Stomach smooth muscle (tissue), 2 donors: ENCODE measurements around the gene HUWE1.

ENCODE experiments used
- H3K27ac ChIP-seq: one replicate; pipeline ENCODE4 v1.7.0; 2013; ENCODE audit warnings: mild to moderate bottlenecking, low read length, inconsistent platforms
- H3K27me3 ChIP-seq, 2 donors: one replicate each; pipeline ENCODE4 v1.7.0; 2013; ENCODE audit warnings: low read length in 2 of 2; ENCODE audit not compliant: insufficient read depth in 2 of 2, control insufficient read depth in 1 of 2
- H3K36me3 ChIP-seq, 2 donors: one replicate each; pipeline ENCODE4 v1.7.0; 2013; ENCODE audit warnings: low read length in 2 of 2; ENCODE audit not compliant: control insufficient read depth in 2 of 2, insufficient read depth in 2 of 2
- H3K4me1 ChIP-seq: one replicate; pipeline ENCODE4 v1.7.0; 2013; ENCODE audit warnings: low read length; ENCODE audit not compliant: control insufficient read depth, insufficient read depth
- H3K4me3 ChIP-seq, 2 donors: one replicate each; pipeline ENCODE4 v1.7.0; 2013; ENCODE audit warnings: low read length in 2 of 2
- H3K9ac ChIP-seq, 2 donors: one replicate each; pipeline ENCODE4 v1.7.0; 2013; ENCODE audit warnings: low read length in 2 of 2, mild to moderate bottlenecking in 1 of 2
- H3K9me3 ChIP-seq, 2 donors: one replicate each; pipeline ENCODE4 v1.7.0; 2013; ENCODE audit warnings: low read length in 2 of 2; ENCODE audit not compliant: control insufficient read depth in 2 of 2
- donor health status: healthy.
- donor health status: Pancreatic carcinoma.

Gene HUWE1

DNA sequence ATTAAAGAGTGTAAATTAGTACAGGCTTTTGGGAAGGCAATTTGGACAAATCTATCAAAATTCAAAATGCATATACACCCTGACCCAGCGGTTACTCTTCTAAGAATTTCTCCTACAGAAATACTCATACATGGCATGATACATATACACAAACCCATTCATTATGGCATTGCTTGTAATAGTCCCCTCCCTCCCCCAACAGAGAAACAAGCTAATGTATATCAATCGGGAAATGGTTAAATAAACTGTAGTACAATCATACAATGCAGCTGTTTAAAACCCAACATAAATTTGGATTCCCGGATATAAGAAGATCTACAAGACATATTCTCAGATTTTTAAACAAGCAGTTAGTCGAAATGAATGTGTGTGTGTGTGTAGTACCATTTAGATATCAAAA, 808 bp downstream of the HUWE1 start:
- peaks cover 13% of the 10 kb centered on the region for H3K4me1 ChIP-seq
- H3K4me3 ChIP-seq: peak overlapping the region; percentile 57 to 77
- H3K27ac ChIP-seq: peak overlapping the region; percentile 80
- H3K36me3 ChIP-seq: peaks cover 0 to 4% of the 10 kb centered on the region in 2 donors
- H3K27me3 ChIP-seq: no peaks in the 10 kb centered on the region
- H3K9ac ChIP-seq: peak overlapping the region; percentile 13 to 59
- H3K9me3 ChIP-seq: no peaks in the 10 kb centered on the region

DNA sequence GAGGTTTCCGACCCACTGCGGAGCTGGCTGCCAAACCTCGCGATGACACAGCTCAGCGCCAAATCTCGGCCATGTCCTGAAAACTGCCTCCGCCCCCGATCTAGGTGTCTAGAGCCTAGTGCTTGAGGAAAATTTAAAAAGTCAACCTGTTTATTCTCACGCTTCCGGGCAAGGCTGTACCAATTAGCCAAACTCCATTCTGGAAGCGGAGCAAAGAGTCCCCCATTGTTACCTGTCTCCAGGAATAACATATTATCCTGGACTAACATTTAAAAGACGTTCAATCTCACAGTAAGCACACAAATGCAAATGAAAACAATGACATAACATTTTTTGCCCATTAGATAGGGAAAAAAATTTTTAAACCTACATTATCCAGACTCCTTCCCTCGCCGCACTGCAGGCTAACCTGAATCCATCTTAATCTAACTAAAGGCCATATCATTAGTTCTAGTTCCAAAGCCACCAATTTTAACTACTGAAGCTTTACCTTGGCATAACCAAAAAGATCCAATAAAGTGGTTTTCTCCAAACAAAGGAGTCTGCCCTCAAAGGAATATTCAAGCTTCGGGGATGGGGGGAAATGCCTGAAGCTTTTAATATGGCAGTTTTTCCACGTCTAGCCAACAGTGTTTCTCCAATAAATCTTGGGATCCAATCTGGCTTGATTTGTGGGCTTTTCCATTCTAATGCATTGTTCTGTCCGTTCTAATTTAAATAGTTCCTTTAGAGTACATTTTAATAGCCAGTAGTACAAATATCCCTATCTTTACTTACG, 1.9 kb downstream of the HUWE1 start:
- Histone ChIP-seq H3K9me3 (no peaks in the 10 kb centered on the region), H3K36me3 (peaks cover 2 to 4% of the 10 kb centered on the region in 2 donors), H3K27me3 (no peaks in the 10 kb centered on the region), H3K4me3 (peak overlapping the region; percentile 70 to 79), H3K27ac (peak overlapping the region; percentile 86), H3K4me1 (peaks cover 13% of the 10 kb centered on the region), H3K9ac (peak overlapping the region; percentile 72 to 74)

DNA sequence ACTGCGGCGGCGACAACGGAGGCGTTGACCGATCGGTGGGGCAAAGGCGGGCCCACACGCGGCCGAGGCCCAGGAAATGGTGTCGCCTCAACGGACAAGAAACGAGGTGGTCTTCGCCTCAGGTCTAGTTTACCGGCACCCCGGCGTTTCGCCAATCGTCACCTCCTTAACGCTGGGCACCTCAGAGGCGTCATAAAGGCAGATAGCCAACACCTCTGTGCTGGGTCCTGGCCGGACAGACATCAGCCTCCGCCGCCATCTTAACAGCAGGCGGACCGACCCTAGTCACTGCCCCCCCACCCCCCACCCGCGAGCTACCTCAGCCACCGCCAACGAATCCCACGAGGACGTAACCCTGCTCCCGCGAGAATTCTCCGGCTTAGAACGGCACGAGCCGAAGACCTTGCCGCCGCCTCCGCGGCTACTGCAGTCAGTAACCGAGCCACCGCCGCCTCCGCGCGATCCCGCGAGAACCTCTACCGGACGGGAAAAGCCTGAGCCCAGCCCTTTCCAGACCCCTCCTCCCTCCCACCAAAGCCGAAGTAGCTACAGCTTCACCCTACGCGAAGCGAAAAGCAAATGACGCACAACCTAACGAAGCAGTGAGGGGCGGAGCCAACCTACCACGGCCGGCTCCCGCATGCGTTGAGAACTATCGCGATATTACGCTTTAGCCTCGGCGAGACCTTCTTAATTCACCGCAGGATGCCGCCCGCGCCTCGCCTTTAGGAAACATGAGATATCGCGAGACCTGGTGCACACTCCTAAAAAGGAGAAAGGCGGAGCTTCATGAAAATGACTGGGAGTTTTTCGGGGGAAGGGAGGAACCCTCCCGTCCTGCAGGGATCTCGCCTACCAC, 2.7 kb downstream of the HUWE1 start:
- peaks cover 5 to 6% of the 10 kb centered on the region in 2 donors for H3K36me3 ChIP-seq
- H3K27me3 ChIP-seq: no peaks in the 10 kb centered on the region
- peaks cover 13% of the 10 kb centered on the region for H3K4me1 ChIP-seq
- no peaks in the 10 kb centered on the region for H3K9me3 ChIP-seq
- peak overlapping the region; percentile 79 to 80 for H3K4me3 ChIP-seq
- peak overlapping the region; percentile 92 for H3K9ac ChIP-seq
- H3K27ac ChIP-seq: peak overlapping the region; percentile 86

DNA sequence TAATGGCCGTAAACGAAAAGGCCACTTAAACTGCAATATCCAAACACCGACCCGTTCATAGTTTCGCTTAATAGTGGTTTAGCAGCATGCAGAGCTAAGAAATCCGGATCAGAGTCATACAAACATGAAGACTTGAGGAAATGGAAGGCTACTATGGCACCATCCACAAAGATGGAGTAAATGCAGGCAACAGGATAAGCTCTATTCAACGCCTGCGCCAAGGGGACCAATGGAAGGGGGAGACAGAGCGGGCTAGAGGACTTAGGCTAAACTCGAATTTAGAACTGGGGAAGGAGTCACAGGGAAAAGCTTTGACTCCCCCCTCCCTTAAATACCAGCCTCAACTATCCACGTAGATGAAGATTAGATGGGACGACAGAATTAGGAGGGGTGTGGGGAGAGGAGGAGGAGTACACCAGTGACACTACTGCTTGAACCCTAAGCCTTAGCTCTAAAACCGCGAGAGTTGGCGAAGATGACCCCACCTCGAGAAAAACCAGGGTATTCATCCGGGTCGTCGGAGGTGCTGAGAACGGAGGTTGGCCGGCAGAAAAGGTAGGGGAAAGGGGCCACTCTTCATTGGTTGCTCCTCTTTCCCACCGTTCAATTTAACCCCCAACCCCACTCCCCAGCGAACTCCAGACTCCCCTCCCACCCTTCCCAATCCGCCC, 3.5 kb downstream of the HUWE1 start:
- Histone ChIP-seq H3K36me3 (peaks cover 5 to 6% of the 10 kb centered on the region in 2 donors), H3K9ac (peak overlapping the region; percentile 92), H3K27ac (peak overlapping the region; percentile 86), H3K4me3 (peak overlapping the region; percentile 79 to 80), H3K9me3 (no peaks in the 10 kb centered on the region), H3K4me1 (peaks cover 13% of the 10 kb centered on the region), H3K27me3 (no peaks in the 10 kb centered on the region)

DNA sequence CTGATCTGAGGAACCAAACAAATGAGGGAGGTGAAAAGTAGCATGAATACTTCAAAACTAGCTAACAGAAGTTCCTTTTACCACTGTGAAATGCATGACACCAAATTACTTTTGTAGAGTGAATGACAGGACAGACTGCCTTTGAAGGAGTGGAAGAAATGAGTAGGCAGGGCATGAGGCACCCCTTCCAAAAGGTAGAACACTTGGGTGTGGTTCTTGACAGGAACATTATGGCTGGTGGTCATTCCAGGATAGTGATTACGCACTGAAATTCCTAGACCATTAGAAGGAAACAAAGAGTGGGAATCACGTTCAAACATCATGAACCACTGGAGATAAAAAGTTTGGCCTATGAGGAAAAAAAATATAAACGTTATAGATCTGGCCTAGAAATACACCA, 4.9 kb downstream of the HUWE1 start:
- peaks cover 5 to 6% of the 10 kb centered on the region in 2 donors for H3K36me3 ChIP-seq
- H3K27ac ChIP-seq: no peak overlapping the region

DNA sequence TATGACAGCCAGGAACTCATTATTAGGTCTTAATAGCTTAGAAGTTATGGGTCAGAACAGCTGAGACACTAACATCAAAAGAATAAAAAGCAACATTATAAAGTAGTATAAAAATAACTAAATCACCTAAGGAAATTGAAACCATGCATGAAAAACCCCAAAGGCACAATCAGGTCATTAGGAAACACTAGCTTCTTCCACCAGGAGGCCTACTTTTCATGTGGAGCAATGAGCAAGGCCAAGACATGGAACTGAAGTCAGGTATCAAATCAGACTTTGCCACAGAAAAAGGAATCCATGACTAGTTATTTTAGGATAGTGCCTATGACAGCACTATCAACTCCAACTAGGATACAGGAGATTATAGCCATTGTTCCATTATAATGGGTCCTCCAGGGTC, 7.9 kb downstream of the HUWE1 start:
- Histone ChIP-seq H3K27ac (no peak overlapping the region), H3K36me3 (peaks cover 5 to 6% of the 10 kb centered on the region in 2 donors), H3K9ac (no peak overlapping the region), H3K4me1 (peaks cover 8% of the 10 kb centered on the region), H3K27me3 (no peaks in the 10 kb centered on the region), H3K9me3 (no peaks in the 10 kb centered on the region), H3K4me3 (no peak overlapping the region)

More for the DNA sequence above, 4.9 kb downstream of the HUWE1 start:
- peaks cover 13% of the 10 kb centered on the region for H3K4me1 ChIP-seq
- H3K4me3 ChIP-seq: no peak overlapping the region
- H3K27me3 ChIP-seq: no peaks in the 10 kb centered on the region
- H3K9me3 ChIP-seq: no peaks in the 10 kb centered on the region
- no peak overlapping the region for H3K9ac ChIP-seq

DNA sequence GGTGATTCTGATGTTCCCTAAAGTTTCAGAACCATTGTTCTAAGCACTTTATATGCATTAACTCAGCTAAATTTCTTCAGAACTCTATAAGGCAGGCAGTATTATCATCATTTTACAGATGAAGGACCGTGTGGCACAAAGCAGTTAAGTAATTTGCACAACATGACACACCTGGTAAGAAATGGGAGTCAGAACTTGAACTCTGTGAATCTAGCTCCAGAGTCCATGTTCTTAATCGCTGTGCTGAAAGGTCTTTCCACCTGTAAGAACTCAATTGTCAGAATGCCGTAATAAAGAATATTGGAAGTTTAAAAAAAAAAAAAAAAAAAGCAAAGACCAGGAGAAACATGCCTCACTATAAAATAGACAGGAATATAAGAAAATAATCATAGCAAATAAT, 9.2 kb downstream of the HUWE1 start:
- Histone ChIP-seq H3K4me3 (no peak overlapping the region), H3K27ac (no peak overlapping the region), H3K9ac (no peak overlapping the region), H3K4me1 (peaks cover 1% of the 10 kb centered on the region), H3K27me3 (no peaks in the 10 kb centered on the region), H3K36me3 (peaks cover 5 to 6% of the 10 kb centered on the region in 2 donors), H3K9me3 (no peaks in the 10 kb centered on the region)

DNA sequence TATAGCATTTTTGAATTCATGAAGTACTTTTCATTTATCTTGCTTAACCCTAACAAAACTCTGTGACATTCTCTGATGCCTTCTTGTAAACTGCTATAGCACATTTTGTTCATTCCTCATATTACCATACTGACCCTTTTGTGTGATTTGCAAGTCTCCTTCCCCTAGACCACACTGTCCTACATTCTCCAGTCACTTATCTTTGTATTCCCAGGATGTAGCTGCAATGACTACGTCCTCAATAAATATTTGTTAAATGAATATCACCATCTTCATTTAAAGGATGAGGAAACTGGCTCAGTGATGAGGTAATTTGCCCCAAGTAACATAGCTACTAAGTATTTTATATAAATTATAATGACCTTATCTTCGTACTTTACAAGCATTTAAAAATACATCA, 11.9 kb downstream of the HUWE1 start:
- no peak overlapping the region for H3K27ac ChIP-seq
- H3K9ac ChIP-seq: no peak overlapping the region
- H3K4me1 ChIP-seq: no peaks in the 10 kb centered on the region
- H3K9me3 ChIP-seq: no peaks in the 10 kb centered on the region
- H3K27me3 ChIP-seq: no peaks in the 10 kb centered on the region
- no peak overlapping the region for H3K4me3 ChIP-seq
- peaks cover 3 to 10% of the 10 kb centered on the region in 2 donors for H3K36me3 ChIP-seq

DNA sequence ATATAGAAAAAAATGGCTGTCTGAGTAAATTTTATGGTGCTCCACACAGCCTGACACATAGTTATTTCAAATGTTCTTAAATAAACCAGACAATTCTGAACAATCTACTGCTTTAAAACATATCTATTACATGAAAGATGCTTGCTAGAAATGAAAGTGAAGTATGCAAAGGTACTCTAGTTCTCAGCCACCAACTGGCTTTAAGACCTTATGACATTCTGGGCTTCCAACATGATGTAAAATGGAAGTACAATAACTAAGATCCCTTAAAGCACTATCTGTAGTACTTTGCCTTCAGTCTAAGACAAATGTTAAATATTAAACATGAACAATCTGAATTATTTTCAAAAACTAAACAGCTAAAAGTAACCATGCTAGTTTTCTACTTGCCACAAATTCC, 17.3 kb downstream of the HUWE1 start:
- Histone ChIP-seq H3K4me1 (no peaks in the 10 kb centered on the region), H3K27me3 (no peaks in the 10 kb centered on the region), H3K9ac (no peak overlapping the region), H3K9me3 (no peaks in the 10 kb centered on the region), H3K27ac (no peak overlapping the region), H3K4me3 (no peak overlapping the region), H3K36me3 (peaks cover 0 to 16% of the 10 kb centered on the region in 2 donors)

DNA sequence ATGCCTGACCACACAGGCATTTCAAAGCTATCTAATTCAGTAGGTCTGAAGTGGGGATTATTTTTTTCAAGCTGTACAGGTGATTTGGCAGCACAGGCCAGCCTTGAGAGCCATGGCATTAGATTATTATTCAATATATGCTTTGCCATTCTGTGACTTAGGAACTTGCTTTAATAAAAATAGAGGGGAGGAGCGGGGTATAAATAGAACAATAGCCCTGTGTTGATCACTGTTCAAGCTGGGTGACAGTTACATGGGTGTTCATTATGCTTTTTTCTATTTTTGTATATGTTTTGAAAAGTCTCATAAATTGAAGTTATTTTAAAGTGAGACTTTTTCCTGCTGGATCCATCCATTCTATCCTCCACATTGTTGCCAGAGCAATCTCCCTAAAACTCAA, 20.3 kb downstream of the HUWE1 start:
- no peaks in the 10 kb centered on the region for H3K9me3 ChIP-seq
- H3K27ac ChIP-seq: no peak overlapping the region
- no peaks in the 10 kb centered on the region for H3K4me1 ChIP-seq
- no peak overlapping the region for H3K9ac ChIP-seq
- no peaks in the 10 kb centered on the region for H3K27me3 ChIP-seq
- H3K36me3 ChIP-seq: peaks cover 0 to 16% of the 10 kb centered on the region in 2 donors
- no peak overlapping the region for H3K4me3 ChIP-seq
